ENCODE results near the gene FOXB1. TPM values are rescaled to one million over a fixed set of nuclear protein-coding genes. Genes with fewer than 3 reads are reported as not detected.

FOXB1 gene
- total RNA-seq, 1 experiment from 2014 or later: 0.64 TPM

DNA sequence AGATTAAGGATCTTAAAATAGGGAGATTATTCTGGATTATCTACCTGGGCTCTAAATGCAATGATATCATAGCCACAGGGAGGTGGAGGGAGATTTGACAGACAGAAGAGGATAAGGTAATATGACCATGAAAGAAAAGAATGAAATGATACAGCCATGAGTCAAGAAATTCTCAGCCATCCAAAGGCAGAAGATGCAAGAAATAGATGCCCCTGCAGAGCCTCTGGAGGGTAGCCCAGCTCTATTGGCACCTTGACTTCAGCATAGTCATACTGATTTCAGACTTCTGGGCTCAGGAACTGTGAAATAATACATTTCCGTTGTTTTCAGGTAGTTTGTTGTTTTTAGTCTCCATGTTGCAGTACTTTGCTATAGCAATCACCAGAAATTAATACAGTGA is 31.9 kb upstream of the FOXB1 start:
- ChIA-PET CTCF (no interaction called here), POLR2A (no interaction called here)
- Histone ChIP-seq H3K27me3 (ENCODE audit: control insufficient read depth, insufficient read depth, low read length) (0 out of 2 replicates have a peak, but pooled peaks cover 2% of the 10 kb centered on the region), H3K4me1 (ENCODE audit: control insufficient read depth, insufficient read depth, low read length) (no peaks in the 10 kb centered on the region), H3K36me3 (ENCODE audit: control insufficient read depth, insufficient read depth, low read length) (no peaks in the 10 kb centered on the region; the same call in 1 of the 2 replicates), H3K27ac (ENCODE audit: low read length) (no peak overlapping the region), H3K9me3 (ENCODE audit: control insufficient read depth, insufficient read depth, low read depth, low read length) (no peaks in the 10 kb centered on the region), H3K4me3 (ENCODE audit: low read depth in 2 of 2, low read length in 2 of 2) (no peak overlapping the region)
- in situ Hi-C loops (cut with HindIII; ENCODE audit: low pct_unique_long_range_greater_than_20kb, low sequenced_read_pairs) (no loop called here), intact Hi-C loops (cut with micrococcal nuclease; ENCODE audit: unreplicated experiment) (no loop called here)
- DNase-seq (ENCODE audit: low read depth, low spot score): no peak
- TF ChIP-seq TCF7L2 (IDR thresholded peaks at IDR 0.05; ENCODE audit: low read depth, low read length) (no peak), SIN3A (IDR thresholded peaks at IDR 0.05; ENCODE audit: borderline replicate concordance, insufficient read depth, low read depth, low read length) (no peak), CTCF (IDR thresholded peaks at IDR 0.05) (no peak)
- no TSS peak for BruUV-seq (replicated peaks)
- no peak for ATAC-seq

DNA sequence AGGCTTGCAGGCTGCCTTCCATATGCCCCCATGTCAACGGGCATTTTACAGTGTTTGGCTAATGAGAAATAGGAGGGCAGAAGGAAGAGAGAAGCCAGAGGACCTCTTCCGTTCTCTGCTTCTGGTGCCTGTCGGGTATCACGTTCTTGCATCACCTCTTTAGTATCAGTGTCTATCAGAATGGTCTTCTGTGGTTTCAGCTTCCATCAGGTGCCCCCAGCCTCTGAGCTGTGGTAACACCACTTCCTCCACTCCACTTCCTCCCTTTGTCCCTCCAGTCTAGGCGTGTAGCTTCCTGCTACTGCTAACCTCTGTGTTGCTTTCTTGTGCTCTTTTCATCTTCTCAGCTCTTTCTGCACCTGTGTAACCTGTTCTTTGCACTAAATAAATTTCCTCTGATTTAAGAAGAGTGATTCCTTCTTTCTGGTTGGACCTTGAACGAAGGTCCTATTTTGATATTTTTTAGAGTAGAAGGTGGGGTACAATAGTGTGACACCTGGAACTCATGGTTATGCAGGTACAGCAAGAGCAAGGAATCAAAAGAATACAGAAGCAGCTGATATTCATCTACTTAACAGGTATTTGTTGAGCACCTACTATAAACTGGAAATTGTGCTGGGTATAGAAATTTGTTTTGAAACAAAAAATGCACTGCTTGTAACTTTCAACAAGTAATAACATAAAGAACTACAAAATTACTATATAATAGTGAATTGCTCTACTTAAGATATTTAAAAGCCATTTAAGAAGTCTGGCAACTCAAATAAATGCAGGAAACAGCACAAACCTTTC is 27.4 kb upstream of the FOXB1 start:
- Histone ChIP-seq H3K27me3 (ENCODE audit: control insufficient read depth, insufficient read depth, low read length) (peaks cover 2% of the 10 kb centered on the region), H3K9me3 (ENCODE audit: control insufficient read depth, insufficient read depth, low read depth, low read length) (no peaks in the 10 kb centered on the region), H3K4me3 (ENCODE audit: low read depth in 2 of 2, low read length in 2 of 2) (no peak overlapping the region), H3K4me1 (ENCODE audit: control insufficient read depth, insufficient read depth, low read length) (no peaks in the 10 kb centered on the region), H3K27ac (ENCODE audit: low read length) (no peak overlapping the region), H3K36me3 (ENCODE audit: control insufficient read depth, insufficient read depth, low read length) (no peaks in the 10 kb centered on the region; the same call in 1 of the 2 replicates)
- no peak for DNase-seq (ENCODE audit: low read depth, low spot score)
- no peak for ATAC-seq
- POLR2A ChIA-PET: no interaction called here
- intact Hi-C loops (cut with micrococcal nuclease; ENCODE audit: unreplicated experiment) (no loop called here), in situ Hi-C loops (cut with HindIII; ENCODE audit: low pct_unique_long_range_greater_than_20kb, low sequenced_read_pairs) (no loop called here)
- no TSS peak for BruUV-seq (replicated peaks)
- CTCF ChIA-PET: no interaction called here
- TF ChIP-seq TCF7L2 (IDR thresholded peaks at IDR 0.05; ENCODE audit: low read depth, low read length): no peak
- TF ChIP-seq SIN3A (IDR thresholded peaks at IDR 0.05; ENCODE audit: borderline replicate concordance, insufficient read depth, low read depth, low read length): no peak
- no peak for TF ChIP-seq REST (IDR thresholded peaks at IDR 0.05; ENCODE audit: insufficient read depth in 1 of 2, low read depth in 2 of 2, low read length in 1 of 2)
- TF ChIP-seq POLR2AphosphoS5 (IDR thresholded peaks at IDR 0.05; ENCODE audit: low read depth, low read length): no peak
- TF ChIP-seq CTCF (IDR thresholded peaks at IDR 0.05): no peak

Measured in Panc1 (cell line).